ENCODE measurements around the gene SYNDIG1. TPM values are rescaled to one million over a fixed set of nuclear protein-coding genes. Genes with fewer than 3 reads are reported as not detected.

The SYNDIG1 gene
- total RNA-seq, 1 donor = 2.2 TPM

DNA sequence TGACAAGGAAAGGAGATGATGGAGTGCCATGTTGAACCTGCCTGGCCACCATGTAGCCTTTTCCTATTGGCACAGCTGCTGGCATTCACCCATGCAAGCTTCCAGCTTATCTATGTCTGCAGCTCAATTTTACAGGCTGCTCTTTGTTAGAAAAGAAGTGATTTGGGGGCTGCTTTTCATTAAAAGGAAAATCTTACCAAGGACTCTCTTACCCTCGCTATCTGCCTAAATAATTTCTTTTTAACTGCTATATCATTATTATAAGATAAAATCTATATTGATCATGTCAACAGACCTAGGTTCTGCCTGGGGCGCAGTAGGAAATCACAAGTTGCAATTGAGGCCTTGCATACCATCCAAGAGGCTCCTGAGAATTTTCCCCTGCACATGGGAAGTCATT lies 167.2 kb downstream of the SYNDIG1 start:
- H2AFZ ChIP-seq (ENCODE audit: low read length) = no peak overlapping the region
- DNase-seq (ENCODE audit: insufficient read length, low spot score, missing footprints) = no peak
- H3K79me2 ChIP-seq (ENCODE audit: insufficient read depth, low read length) = no peaks in the 10 kb centered on the region
- TF ChIP-seq, protein P1, sequence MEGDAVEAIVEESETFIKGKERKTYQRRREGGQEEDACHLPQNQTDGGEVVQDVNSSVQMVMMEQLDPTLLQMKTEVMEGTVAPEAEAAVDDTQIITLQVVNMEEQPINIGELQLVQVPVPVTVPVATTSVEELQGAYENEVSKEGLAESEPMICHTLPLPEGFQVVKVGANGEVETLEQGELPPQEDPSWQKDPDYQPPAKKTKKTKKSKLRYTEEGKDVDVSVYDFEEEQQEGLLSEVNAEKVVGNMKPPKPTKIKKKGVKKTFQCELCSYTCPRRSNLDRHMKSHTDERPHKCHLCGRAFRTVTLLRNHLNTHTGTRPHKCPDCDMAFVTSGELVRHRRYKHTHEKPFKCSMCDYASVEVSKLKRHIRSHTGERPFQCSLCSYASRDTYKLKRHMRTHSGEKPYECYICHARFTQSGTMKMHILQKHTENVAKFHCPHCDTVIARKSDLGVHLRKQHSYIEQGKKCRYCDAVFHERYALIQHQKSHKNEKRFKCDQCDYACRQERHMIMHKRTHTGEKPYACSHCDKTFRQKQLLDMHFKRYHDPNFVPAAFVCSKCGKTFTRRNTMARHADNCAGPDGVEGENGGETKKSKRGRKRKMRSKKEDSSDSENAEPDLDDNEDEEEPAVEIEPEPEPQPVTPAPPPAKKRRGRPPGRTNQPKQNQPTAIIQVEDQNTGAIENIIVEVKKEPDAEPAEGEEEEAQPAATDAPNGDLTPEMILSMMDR (IDR thresholded peaks at IDR 0.05; ENCODE audit: extremely low read depth, low read depth, low read length) = no peak
- no peaks in the 10 kb centered on the region for H4K20me1 ChIP-seq (ENCODE audit: insufficient read depth, low read length)
- no peaks in the 10 kb centered on the region for H3K36me3 ChIP-seq (ENCODE audit: insufficient read depth, low read length)
- H3K4me3 ChIP-seq (ENCODE audit: insufficient read depth, low read length) = no peak overlapping the region
- H3K9me3 ChIP-seq (ENCODE audit: low read depth, low read length) = no peaks in the 10 kb centered on the region
- H3K4me1 ChIP-seq (ENCODE audit: insufficient read depth, low read length) = peaks cover 11% of the 10 kb centered on the region
- no peak overlapping the region for H3K27ac ChIP-seq (ENCODE audit: low read depth, low read length)
- no peak overlapping the region for H3K4me2 ChIP-seq (ENCODE audit: insufficient read depth, low read length)
- H3K27me3 ChIP-seq (ENCODE audit: insufficient read depth, low read length) = no peaks in the 10 kb centered on the region

DNA sequence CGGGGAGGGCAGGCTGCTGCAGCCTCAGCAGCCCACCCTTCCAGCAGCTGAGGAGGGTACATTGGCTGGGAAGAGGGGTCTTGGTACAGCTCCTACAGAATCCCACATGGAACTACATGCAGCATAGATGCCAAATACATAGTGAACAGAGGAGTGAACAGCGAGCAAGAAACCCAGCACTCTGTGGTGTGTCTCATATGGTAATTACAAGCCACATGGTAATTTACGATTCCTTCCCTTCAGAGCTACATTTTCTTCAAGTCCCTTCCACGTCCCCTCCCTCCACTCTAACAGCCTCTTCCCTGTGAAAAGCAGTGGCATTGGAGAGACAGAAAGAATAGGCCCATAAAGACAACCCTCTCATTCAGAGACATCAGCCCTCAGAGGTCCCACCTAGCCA lies 167.7 kb downstream of the SYNDIG1 start:
- H3K4me3 ChIP-seq (ENCODE audit: insufficient read depth, low read length) = no peak overlapping the region
- H3K4me2 ChIP-seq (ENCODE audit: insufficient read depth, low read length) = no peak overlapping the region
- no peaks in the 10 kb centered on the region for H3K36me3 ChIP-seq (ENCODE audit: insufficient read depth, low read length)
- DNase-seq (ENCODE audit: insufficient read length, low spot score, missing footprints) = no peak
- H2AFZ ChIP-seq (ENCODE audit: low read length) = no peak overlapping the region
- H3K27me3 ChIP-seq (ENCODE audit: insufficient read depth, low read length) = no peaks in the 10 kb centered on the region
- no peaks in the 10 kb centered on the region for H3K9me3 ChIP-seq (ENCODE audit: low read depth, low read length)
- TF ChIP-seq, protein P1 (IDR thresholded peaks at IDR 0.05; ENCODE audit: extremely low read depth, low read depth, low read length) = no peak
- no peak overlapping the region for H3K27ac ChIP-seq (ENCODE audit: low read depth, low read length)
- H3K79me2 ChIP-seq (ENCODE audit: insufficient read depth, low read length) = no peaks in the 10 kb centered on the region
- H3K4me1 ChIP-seq (ENCODE audit: insufficient read depth, low read length) = peaks cover 11% of the 10 kb centered on the region
- no peaks in the 10 kb centered on the region for H4K20me1 ChIP-seq (ENCODE audit: insufficient read depth, low read length)

- no peak overlapping the region for H2AFZ ChIP-seq (ENCODE audit: low read length)
- no peaks in the 10 kb centered on the region for H3K27me3 ChIP-seq (ENCODE audit: insufficient read depth, low read length)
- H3K4me1 ChIP-seq (ENCODE audit: insufficient read depth, low read length) = peaks cover 11% of the 10 kb centered on the region
- no peak overlapping the region for H3K4me2 ChIP-seq (ENCODE audit: insufficient read depth, low read length)
- no peaks in the 10 kb centered on the region for H3K9me3 ChIP-seq (ENCODE audit: low read depth, low read length)
- no peak for DNase-seq (ENCODE audit: insufficient read length, low spot score, missing footprints)
- H3K36me3 ChIP-seq (ENCODE audit: insufficient read depth, low read length) = no peaks in the 10 kb centered on the region
- TF ChIP-seq, protein P1 (IDR thresholded peaks at IDR 0.05; ENCODE audit: extremely low read depth, low read depth, low read length) = no peak
- no peaks in the 10 kb centered on the region for H4K20me1 ChIP-seq (ENCODE audit: insufficient read depth, low read length)
- H3K27ac ChIP-seq (ENCODE audit: low read depth, low read length) = no peak overlapping the region
- no peaks in the 10 kb centered on the region for H3K79me2 ChIP-seq (ENCODE audit: insufficient read depth, low read length)
- no peak overlapping the region for H3K4me3 ChIP-seq (ENCODE audit: insufficient read depth, low read length)
Measured at GRCh38 chr20:24637941-24638340, 168.5 kb downstream of the SYNDIG1 start.

DNA sequence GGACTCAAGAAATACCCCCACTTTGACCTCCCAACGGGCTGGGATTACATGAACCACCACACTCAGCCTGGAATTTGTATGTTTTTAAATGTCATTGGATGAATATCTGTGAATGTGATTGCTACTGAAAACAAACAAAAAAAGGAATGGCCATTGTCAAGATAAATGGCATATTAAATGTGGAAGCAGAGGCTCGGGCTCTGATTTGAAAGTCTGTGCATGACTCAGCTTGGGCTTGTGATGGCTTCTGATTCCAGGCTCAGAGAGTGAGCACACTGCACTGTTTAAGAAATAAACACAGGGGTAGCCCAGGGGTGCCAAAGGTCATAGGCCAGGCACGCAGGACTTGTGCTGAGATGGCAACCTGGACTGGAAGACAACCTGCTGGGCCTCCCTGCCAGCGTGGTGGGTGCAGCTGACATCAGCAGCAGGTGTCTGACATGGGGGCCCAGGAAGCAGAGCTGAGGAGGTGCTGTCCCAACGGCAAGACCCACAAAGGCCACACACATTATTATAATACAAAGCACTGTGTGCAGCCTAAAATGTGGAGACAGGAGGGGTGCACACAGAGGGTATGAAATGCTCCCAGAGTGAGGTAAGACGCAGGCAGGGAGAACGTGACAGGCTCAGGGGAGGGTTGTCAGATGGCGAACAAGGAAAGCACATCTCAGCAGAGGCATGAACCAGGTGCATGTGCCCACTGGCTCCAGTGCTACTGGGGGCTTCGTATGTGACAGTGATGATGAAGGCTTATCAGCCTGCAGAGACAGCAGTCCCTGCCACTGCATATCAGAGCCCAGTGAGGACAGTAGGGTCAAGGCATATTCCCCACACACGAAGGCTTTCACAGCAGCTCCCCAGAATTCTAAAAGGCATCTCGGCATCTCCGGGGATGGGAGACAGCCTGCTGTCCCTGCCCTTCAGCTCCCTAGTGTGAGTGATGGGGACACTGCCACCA lies 169.4 kb downstream of the SYNDIG1 start:
- TF ChIP-seq, protein P1 (IDR thresholded peaks at IDR 0.05; ENCODE audit: extremely low read depth, low read depth, low read length) = no peak
- DNase-seq (ENCODE audit: insufficient read length, low spot score, missing footprints) = no peak
- H3K4me2 ChIP-seq (ENCODE audit: insufficient read depth, low read length) = no peak overlapping the region
- H3K36me3 ChIP-seq (ENCODE audit: insufficient read depth, low read length) = no peaks in the 10 kb centered on the region
- no peaks in the 10 kb centered on the region for H3K9me3 ChIP-seq (ENCODE audit: low read depth, low read length)
- no peaks in the 10 kb centered on the region for H3K27me3 ChIP-seq (ENCODE audit: insufficient read depth, low read length)
- H3K4me1 ChIP-seq (ENCODE audit: insufficient read depth, low read length) = peaks cover 12% of the 10 kb centered on the region
- H2AFZ ChIP-seq (ENCODE audit: low read length) = no peak overlapping the region
- no peaks in the 10 kb centered on the region for H3K79me2 ChIP-seq (ENCODE audit: insufficient read depth, low read length)
- no peaks in the 10 kb centered on the region for H4K20me1 ChIP-seq (ENCODE audit: insufficient read depth, low read length)
- H3K4me3 ChIP-seq (ENCODE audit: insufficient read depth, low read length) = no peak overlapping the region
- H3K27ac ChIP-seq (ENCODE audit: low read depth, low read length) = no peak overlapping the region
